ENCODE results near the gene NMRK1.

DNA sequence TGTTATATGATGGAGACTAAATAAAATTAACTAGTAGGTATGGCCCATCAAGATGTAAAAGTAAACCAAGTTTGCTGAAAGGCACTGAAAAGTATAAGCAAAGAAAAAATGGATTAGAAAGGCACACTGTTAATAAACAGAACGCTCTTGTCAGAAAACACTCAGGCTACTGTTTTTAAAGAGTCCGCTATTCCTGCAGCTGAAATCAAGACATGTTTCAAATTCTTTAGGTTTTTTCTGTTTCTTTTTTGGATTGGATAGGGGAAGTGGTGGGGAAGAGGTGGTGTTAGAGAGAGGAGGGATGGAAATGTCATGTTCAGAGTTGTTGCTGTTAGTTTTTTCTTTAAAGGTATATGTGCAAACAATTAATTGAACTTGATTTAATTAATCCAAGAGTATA is 17.9 kb upstream of the NMRK1 start:
- TF ChIP-seq NFYB (CRISPR knock-in tag; IDR thresholded peaks at IDR 0.05), result no peak
- no peak for TF ChIP-seq TGIF2 (CRISPR knock-in tag; IDR thresholded peaks at IDR 0.05)
- no peak for TF ChIP-seq ZNF280B (CRISPR knock-in tag; IDR thresholded peaks at IDR 0.05; ENCODE audit: borderline replicate concordance)
- TF ChIP-seq EP300 (IDR thresholded peaks at IDR 0.05; ENCODE audit: low read depth in 2 of 2, low read length in 2 of 2), result no peak
- no peak for TF ChIP-seq EP300 (CRISPR knock-in tag; IDR thresholded peaks at IDR 0.05; ENCODE audit: borderline replicate concordance)
- no peak for TF ChIP-seq SMC3 (IDR thresholded peaks at IDR 0.05; ENCODE audit: low read length)
- TF ChIP-seq ESRRA (CRISPR knock-in tag; IDR thresholded peaks at IDR 0.05; ENCODE audit: low read depth), result no peak
- TF ChIP-seq, protein P1, sequence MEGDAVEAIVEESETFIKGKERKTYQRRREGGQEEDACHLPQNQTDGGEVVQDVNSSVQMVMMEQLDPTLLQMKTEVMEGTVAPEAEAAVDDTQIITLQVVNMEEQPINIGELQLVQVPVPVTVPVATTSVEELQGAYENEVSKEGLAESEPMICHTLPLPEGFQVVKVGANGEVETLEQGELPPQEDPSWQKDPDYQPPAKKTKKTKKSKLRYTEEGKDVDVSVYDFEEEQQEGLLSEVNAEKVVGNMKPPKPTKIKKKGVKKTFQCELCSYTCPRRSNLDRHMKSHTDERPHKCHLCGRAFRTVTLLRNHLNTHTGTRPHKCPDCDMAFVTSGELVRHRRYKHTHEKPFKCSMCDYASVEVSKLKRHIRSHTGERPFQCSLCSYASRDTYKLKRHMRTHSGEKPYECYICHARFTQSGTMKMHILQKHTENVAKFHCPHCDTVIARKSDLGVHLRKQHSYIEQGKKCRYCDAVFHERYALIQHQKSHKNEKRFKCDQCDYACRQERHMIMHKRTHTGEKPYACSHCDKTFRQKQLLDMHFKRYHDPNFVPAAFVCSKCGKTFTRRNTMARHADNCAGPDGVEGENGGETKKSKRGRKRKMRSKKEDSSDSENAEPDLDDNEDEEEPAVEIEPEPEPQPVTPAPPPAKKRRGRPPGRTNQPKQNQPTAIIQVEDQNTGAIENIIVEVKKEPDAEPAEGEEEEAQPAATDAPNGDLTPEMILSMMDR (CRISPR knock-in tag; IDR thresholded peaks at IDR 0.05), result no peak
- no peak for TF ChIP-seq CEBPG (CRISPR knock-in tag; IDR thresholded peaks at IDR 0.05)

All from HepG2 (cell line).